Mesenchymal stem cell (in vitro differentiated cells and primary cell): ENCODE results near the gene IL11RA. TPM values are rescaled to one million over a fixed set of nuclear protein-coding genes. Genes with fewer than 3 reads are reported as not detected.

Source experiments
- DNase-seq: peaks from one replicate; pipeline ENCODE4 v3.0.0-alpha.2; 2013
- H2AFZ ChIP-seq: one replicate; pipeline ENCODE4 v1.6.1; 2013; ENCODE audit warnings: low read depth, mild to moderate bottlenecking, control low read depth, inconsistent platforms, low read length, moderate library complexity
- H2AK5ac ChIP-seq: 2 replicates; pipeline ENCODE4 v1.6.1; 2013; ENCODE audit warnings: low read length, moderate library complexity, mild to moderate bottlenecking, inconsistent platforms; ENCODE audit not compliant: severe bottlenecking
- H2BK120ac ChIP-seq: one replicate; pipeline ENCODE4 v1.6.1; 2013; ENCODE audit warnings: low read depth, mild to moderate bottlenecking, inconsistent platforms, low read length, moderate library complexity
- H2BK12ac ChIP-seq, 2 experiments: one replicate each; pipeline ENCODE4 v1.6.1; 2013; ENCODE audit warnings: inconsistent platforms in 2 of 2, low read length in 2 of 2, mild to moderate bottlenecking in 2 of 2, moderate library complexity in 2 of 2, control low read depth in 1 of 2
- H2BK15ac ChIP-seq: one replicate; pipeline ENCODE4 v1.6.1; 2013; ENCODE audit warnings: mild to moderate bottlenecking, low read depth, inconsistent platforms; ENCODE audit not compliant: poor library complexity, severe bottlenecking
- H2BK5ac ChIP-seq: 2 replicates; pipeline ENCODE4 v1.6.1; 2013; ENCODE audit warnings: low read depth, mild to moderate bottlenecking, low read length, control low read depth, inconsistent platforms; ENCODE audit not compliant: poor library complexity, severe bottlenecking
- H3K14ac ChIP-seq, 2 experiments: one replicate each; pipeline ENCODE4 v1.6.1; 2013; ENCODE audit warnings: inconsistent platforms in 2 of 2, low read length in 2 of 2, control low read depth in 1 of 2, mild to moderate bottlenecking in 1 of 2, moderate library complexity in 1 of 2
- H3K18ac ChIP-seq, 2 experiments: one replicate each; pipeline ENCODE4 v1.6.1; 2013; ENCODE audit warnings: inconsistent platforms in 2 of 2, low read length in 2 of 2, control low read depth in 1 of 2, low read depth in 1 of 2, mild to moderate bottlenecking in 1 of 2
- H3K23ac ChIP-seq, 2 experiments: one replicate each; pipeline ENCODE4 v1.6.1; 2013; ENCODE audit warnings: inconsistent platforms in 2 of 2, low read length in 2 of 2, mild to moderate bottlenecking in 2 of 2, moderate library complexity in 2 of 2, control low read depth in 1 of 2
- H3K27ac ChIP-seq: 2 replicates; pipeline ENCODE4 v1.5.1; 2013; ENCODE audit warnings: mild to moderate bottlenecking, moderate library complexity, low read length, control low read depth, inconsistent platforms; ENCODE audit not compliant: poor library complexity, severe bottlenecking
- H3K27me3 ChIP-seq, 2 experiments: 2 replicates each; pipeline versions ENCODE4 v1.6.1 to v1.7.0; 2013; ENCODE audit warnings: low read length in 2 of 2, mild to moderate bottlenecking in 2 of 2, moderate library complexity in 2 of 2, control low read depth in 1 of 2, inconsistent platforms in 1 of 2; ENCODE audit not compliant: control insufficient read depth in 1 of 2, insufficient read depth in 1 of 2
- H3K36me3 ChIP-seq, 2 experiments: 2 replicates each; pipeline versions ENCODE4 v1.6.1 to v1.7.0; 2013; ENCODE audit warnings: low read length in 2 of 2, control low read depth in 1 of 2, inconsistent platforms in 1 of 2, low read depth in 1 of 2, mild to moderate bottlenecking in 1 of 2; ENCODE audit not compliant: insufficient read depth in 2 of 2, control insufficient read depth in 1 of 2
- H3K4ac ChIP-seq, 2 experiments: one replicate each; pipeline ENCODE4 v1.6.1; 2013; ENCODE audit warnings: inconsistent platforms in 2 of 2, low read length in 2 of 2, mild to moderate bottlenecking in 2 of 2, moderate library complexity in 2 of 2, control low read depth in 1 of 2, low read depth in 1 of 2
- H3K4me1 ChIP-seq: 2 replicates; pipeline ENCODE4 v1.6.1; 2013; ENCODE audit warnings: low read depth, low read length, control low read depth; ENCODE audit not compliant: control insufficient read depth, insufficient read depth
- H3K4me2 ChIP-seq: 2 replicates; pipeline ENCODE4 v1.6.1; 2013; ENCODE audit warnings: low read length, mild to moderate bottlenecking, inconsistent platforms; ENCODE audit not compliant: poor library complexity, severe bottlenecking
- H3K4me3 ChIP-seq, 2 experiments: 2 replicates each; pipeline versions ENCODE4 v1.5.1 to v1.7.0; 2013; ENCODE audit warnings: low read length in 2 of 2, mild to moderate bottlenecking in 2 of 2, control low read depth in 1 of 2, low read depth in 1 of 2; ENCODE audit not compliant: insufficient read depth in 1 of 2
- H3K79me1 ChIP-seq: replicated peaks from 2 replicates; pipeline ENCODE4 v1.6.1; 2013; ENCODE audit warnings: mild to moderate bottlenecking, control low read depth, low read length, inconsistent platforms; ENCODE audit not compliant: poor library complexity, severe bottlenecking
- H3K9ac ChIP-seq: 2 replicates; pipeline ENCODE4 v1.7.0; 2013; ENCODE audit warnings: mild to moderate bottlenecking, low read length, moderate library complexity
- H3K9me3 ChIP-seq: 2 replicates; pipeline ENCODE4 v1.7.0; 2013; ENCODE audit warnings: mild to moderate bottlenecking, low read length; ENCODE audit not compliant: control insufficient read depth
- H4K8ac ChIP-seq: one replicate; pipeline ENCODE4 v1.6.1; 2013; ENCODE audit warnings: inconsistent platforms, mild to moderate bottlenecking, low read length, moderate library complexity
- H4K91ac ChIP-seq: one replicate; pipeline ENCODE4 v1.6.1; 2013; ENCODE audit warnings: mild to moderate bottlenecking, low read length, inconsistent platforms
- WGBS: methylation state at CpG from one replicate; pipeline ENCODE4 v1.1.7; 2013; ENCODE audit warnings: mixed read lengths; 5-methylcytosine and 5-hydroxymethylcytosine counted together
- polyA plus RNA-seq, 2 experiments: library from polyadenylated mRNA; stranded (reverse); fragments of 200-250 nt; gene quantifications; one replicate each; pipeline ENCODE4 v1.2.3, GENCODE V29; 2013

Gene IL11RA
- polyA plus RNA-seq (2013, experiment 1 of 2) = 13.4 TPM
- polyA plus RNA-seq (2013, experiment 2 of 2) = 13.5 TPM

DNA sequence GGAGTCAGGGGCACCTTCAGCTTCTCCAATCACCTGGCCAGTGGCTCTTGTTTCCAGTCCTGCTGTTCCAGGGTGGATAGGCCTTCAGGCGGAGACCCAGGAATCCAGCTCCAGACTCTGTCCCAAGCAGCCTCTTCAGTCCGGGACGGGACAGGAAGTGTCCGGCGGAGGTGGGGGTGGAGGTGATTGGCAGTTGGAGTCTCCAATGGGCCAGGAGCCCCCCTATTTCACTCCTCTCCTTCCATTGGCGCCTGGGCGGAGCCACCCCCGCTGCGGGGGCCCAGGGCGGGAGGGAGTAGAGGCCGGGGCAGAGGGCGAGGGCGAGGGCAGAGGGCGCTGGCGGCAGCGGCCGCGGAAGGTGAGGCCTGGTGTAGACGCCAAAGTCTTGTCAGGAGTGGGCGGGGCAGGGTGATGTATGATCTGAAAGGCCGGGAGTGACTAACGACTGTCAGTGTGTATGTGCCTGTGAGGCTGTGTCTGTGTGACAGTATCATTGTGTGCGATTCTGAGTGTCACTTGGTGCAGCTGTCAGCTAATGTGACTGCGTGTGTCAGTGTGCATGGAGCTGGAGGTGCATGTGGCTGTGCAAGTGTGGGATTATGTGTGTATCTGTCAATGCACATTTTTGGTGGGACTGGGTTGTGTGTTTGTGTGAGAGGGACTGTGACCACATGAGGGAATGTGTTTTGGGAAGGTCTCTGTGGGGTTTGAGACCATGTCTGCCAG, at the start of gene IL11RA:
IL11RA (plus strand) TSS at position 310 of the 726 bp plus-strand sequence. CDS start 3,033 bp downstream, outside the sequence.
- Histone ChIP-seq H2BK5ac (no peak within 1 kb of the TSS), H3K36me3 (peaks cover 29 to 33% of the 10 kb centered on the region in 2 experiments), H2BK120ac (no peak within 1 kb of the TSS), H3K23ac (peak within 1 kb of the TSS in 1 of 2 experiments; percentile 73), H3K27ac (peak within 1 kb of the TSS; percentile 74), H4K8ac (peak within 1 kb of the TSS; percentile 73), H3K79me1 (peaks cover 29% of the 10 kb centered on the region), H3K4me3 (peak within 1 kb of the TSS; percentile 57 to 82), H3K18ac (peak within 1 kb of the TSS; percentile 75 to 94), H3K4ac (peak within 1 kb of the TSS; percentile 51 to 85), H4K91ac (peak within 1 kb of the TSS; percentile 77), H3K4me2 (peak within 1 kb of the TSS; percentile 77), H2BK12ac (peak within 1 kb of the TSS; percentile 69 to 88), H3K9me3 (no peaks in the 10 kb centered on the region), H2AFZ (peak within 1 kb of the TSS; percentile 46), H3K14ac (peak within 1 kb of the TSS in 1 of 2 experiments; percentile 88), H2BK15ac (peak within 1 kb of the TSS; percentile 68), H3K27me3 (no peaks in the 10 kb centered on the region), H3K4me1 (peaks cover 40% of the 10 kb centered on the region), H3K9ac (peak within 1 kb of the TSS; percentile 83), H2AK5ac (peak within 1 kb of the TSS; percentile 6)
- DNase-seq = peak; percentile 88
- under 1% methylated on average over 21 of the region's 24 CpGs for WGBS

DNA sequence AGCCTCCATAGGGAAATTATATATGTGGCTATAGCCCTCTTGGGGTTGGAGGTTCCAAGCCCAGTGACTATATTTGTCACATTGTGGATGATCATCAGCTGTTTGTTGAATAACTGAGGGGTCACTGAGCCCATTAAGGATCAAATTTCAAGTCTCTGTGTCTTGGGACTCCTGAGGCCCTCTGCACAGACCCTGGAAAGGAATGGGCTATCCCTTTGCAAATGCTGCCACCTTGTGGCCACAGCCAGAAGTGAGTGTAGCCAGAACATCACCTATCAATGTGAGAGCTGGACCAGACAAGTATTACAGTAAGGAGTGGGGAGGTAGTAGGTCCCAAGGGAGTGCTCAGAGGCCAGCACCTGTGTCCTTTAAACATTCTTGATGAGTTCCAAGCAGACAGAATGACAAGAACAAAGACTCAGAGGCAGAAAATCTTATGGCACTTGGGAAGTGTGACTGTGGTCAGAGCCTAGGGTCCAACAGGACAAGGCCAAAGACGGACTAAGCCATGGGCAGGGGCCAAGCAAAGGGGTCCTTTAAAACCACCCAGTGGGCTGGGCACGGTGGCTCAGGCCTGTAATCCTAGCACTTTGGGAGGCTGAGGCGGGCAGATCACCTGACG, 48.3 kb upstream of the IL11RA start:
- H3K27ac ChIP-seq = no peak overlapping the region
- no peak overlapping the region for H2BK5ac ChIP-seq
- no peak overlapping the region for H2BK120ac ChIP-seq
- H3K4me2 ChIP-seq = no peak overlapping the region
- no peak overlapping the region for H2BK15ac ChIP-seq
- H3K23ac ChIP-seq = no peak overlapping the region
- H2AFZ ChIP-seq = no peak overlapping the region
- no peaks in the 10 kb centered on the region for H3K79me1 ChIP-seq
- no peak overlapping the region for H3K9ac ChIP-seq
- no peak overlapping the region for H3K4me3 ChIP-seq
- H3K36me3 ChIP-seq = no peaks in the 10 kb centered on the region
- no peak overlapping the region for H4K91ac ChIP-seq
- no peak overlapping the region for H3K18ac ChIP-seq
- H3K9me3 ChIP-seq = no peaks in the 10 kb centered on the region
- no peak overlapping the region for H4K8ac ChIP-seq
- H3K27me3 ChIP-seq = peaks cover 26 to 57% of the 10 kb centered on the region in 2 experiments
- H2BK12ac ChIP-seq = no peak overlapping the region
- H3K4me1 ChIP-seq = no peaks in the 10 kb centered on the region
- no peak overlapping the region for H2AK5ac ChIP-seq
- H3K14ac ChIP-seq = no peak overlapping the region
- WGBS = 37% methylated on average over 2 of the region's 4 CpGs
- H3K4ac ChIP-seq = no peak overlapping the region
- DNase-seq = peak; percentile 79

DNA sequence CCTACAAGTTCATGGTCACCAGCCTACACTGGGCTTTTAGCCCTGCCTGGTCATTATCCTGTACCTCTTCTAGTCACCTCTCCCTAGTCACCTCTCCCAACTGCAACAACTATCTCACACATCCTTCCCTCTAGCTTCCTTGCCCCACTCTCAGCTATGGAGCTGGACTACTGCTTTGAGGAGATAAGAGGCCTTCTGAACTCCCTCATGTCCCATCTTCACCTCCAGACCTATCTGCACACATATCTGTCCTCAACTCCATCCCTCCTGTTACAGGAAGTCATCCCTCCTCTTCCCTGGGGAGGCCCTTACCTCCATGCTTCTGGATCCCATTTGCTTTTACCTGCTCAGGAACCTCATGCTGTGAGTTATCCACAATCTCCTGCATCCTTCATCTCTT, 45.8 kb upstream of the IL11RA start:
- no peak overlapping the region for H2AFZ ChIP-seq
- no peak for DNase-seq

DNA sequence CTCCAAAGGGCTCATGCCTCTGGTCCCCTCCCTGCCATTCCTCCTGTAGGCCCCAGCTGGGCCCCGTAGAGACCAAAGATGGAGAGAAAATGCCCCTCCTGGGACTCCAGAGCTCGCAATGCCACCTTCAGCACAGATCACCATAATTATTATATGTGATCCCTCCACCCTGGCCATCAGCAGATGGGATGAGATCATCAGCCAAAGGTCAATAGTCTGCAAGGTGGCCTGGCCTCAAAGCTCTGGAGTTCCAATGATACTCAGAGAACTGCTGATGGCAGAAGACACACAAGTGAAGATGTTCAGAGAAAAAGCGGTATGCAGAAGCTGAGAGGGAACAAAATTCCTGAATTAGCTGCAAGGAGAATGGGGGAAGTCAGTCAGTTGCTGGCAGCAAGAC, 45.1 kb upstream of the IL11RA start:
- H3K14ac ChIP-seq = no peak overlapping the region
- H3K9ac ChIP-seq = no peak overlapping the region
- peaks cover 0 to 6% of the 10 kb centered on the region in 2 experiments for H3K36me3 ChIP-seq
- H2BK5ac ChIP-seq = no peak overlapping the region
- H3K4me3 ChIP-seq = no peak overlapping the region
- 80% methylated on average over 3 of the region's 3 CpGs for WGBS
- no peak overlapping the region for H2BK12ac ChIP-seq
- H3K4ac ChIP-seq = no peak overlapping the region
- no peak overlapping the region for H3K18ac ChIP-seq
- peaks cover 9% of the 10 kb centered on the region for H3K4me1 ChIP-seq
- peaks cover 9% of the 10 kb centered on the region for H3K79me1 ChIP-seq
- DNase-seq = no peak
- no peak overlapping the region for H2AFZ ChIP-seq
- H2AK5ac ChIP-seq = no peak overlapping the region
- H3K9me3 ChIP-seq = no peaks in the 10 kb centered on the region
- H3K27me3 ChIP-seq = peaks cover 20 to 25% of the 10 kb centered on the region in 2 experiments
- no peak overlapping the region for H2BK120ac ChIP-seq
- no peak overlapping the region for H3K27ac ChIP-seq
- H3K23ac ChIP-seq = no peak overlapping the region
- no peak overlapping the region for H2BK15ac ChIP-seq
- H4K91ac ChIP-seq = no peak overlapping the region
- H3K4me2 ChIP-seq = no peak overlapping the region
- no peak overlapping the region for H4K8ac ChIP-seq

More for the DNA sequence above, 45.8 kb upstream of the IL11RA start:
- Histone ChIP-seq H4K91ac (no peak overlapping the region), H2AK5ac (no peak overlapping the region), H3K14ac (no peak overlapping the region), H3K9me3 (no peaks in the 10 kb centered on the region), H3K4ac (no peak overlapping the region), H3K4me2 (no peak overlapping the region), H3K4me1 (peaks cover 7% of the 10 kb centered on the region), H3K27me3 (peaks cover 20 to 32% of the 10 kb centered on the region in 2 experiments), H3K4me3 (no peak overlapping the region), H2BK5ac (no peak overlapping the region), H3K27ac (no peak overlapping the region), H3K79me1 (peaks cover 8% of the 10 kb centered on the region), H3K18ac (no peak overlapping the region), H4K8ac (no peak overlapping the region), H3K36me3 (peaks cover 0 to 6% of the 10 kb centered on the region in 2 experiments), H3K9ac (no peak overlapping the region), H2BK120ac (no peak overlapping the region), H2BK15ac (no peak overlapping the region), H2BK12ac (no peak overlapping the region), H3K23ac (no peak overlapping the region)
